Nephron progenitor cell (in vitro differentiated cells): ENCODE data around the gene HAS3.

Experiments
- DNase-seq: peaks from one replicate; pipeline ENCODE4 v3.0.0; 2021
- H3K27ac Mint-ChIP-seq: 2 replicates; pipeline ENCODE4 v1.8.0; 2021; ENCODE audit warnings: mild to moderate bottlenecking, moderate library complexity, mixed read lengths
- H3K27me3 Mint-ChIP-seq: 2 replicates; pipeline ENCODE4 v1.8.0; 2021; ENCODE audit warnings: mild to moderate bottlenecking, low read depth, mixed read lengths; ENCODE audit not compliant: poor library complexity
- H3K36me3 Mint-ChIP-seq: 2 replicates; pipeline ENCODE4 v1.8.0; 2021; ENCODE audit warnings: low read depth, mixed read lengths
- H3K4me1 Mint-ChIP-seq: 2 replicates; pipeline ENCODE4 v1.8.0; 2021; ENCODE audit warnings: mixed read lengths
- H3K4me3 Mint-ChIP-seq: 2 replicates; pipeline ENCODE4 v1.8.0; 2021; ENCODE audit warnings: mild to moderate bottlenecking, moderate library complexity, mixed read lengths
- H3K9me3 Mint-ChIP-seq: 2 replicates; pipeline ENCODE4 v1.8.0; 2021; ENCODE audit warnings: mild to moderate bottlenecking, moderate library complexity, mixed read lengths
- TF ChIP-seq, protein P1 (sequence below): fragments of 200-600 bp; sonication (generic); IDR thresholded peaks from 2 replicates; pipeline ENCODE4 v1.5.0; 2021; ENCODE audit warnings: antibody characterized with exemption

Gene HAS3

DNA sequence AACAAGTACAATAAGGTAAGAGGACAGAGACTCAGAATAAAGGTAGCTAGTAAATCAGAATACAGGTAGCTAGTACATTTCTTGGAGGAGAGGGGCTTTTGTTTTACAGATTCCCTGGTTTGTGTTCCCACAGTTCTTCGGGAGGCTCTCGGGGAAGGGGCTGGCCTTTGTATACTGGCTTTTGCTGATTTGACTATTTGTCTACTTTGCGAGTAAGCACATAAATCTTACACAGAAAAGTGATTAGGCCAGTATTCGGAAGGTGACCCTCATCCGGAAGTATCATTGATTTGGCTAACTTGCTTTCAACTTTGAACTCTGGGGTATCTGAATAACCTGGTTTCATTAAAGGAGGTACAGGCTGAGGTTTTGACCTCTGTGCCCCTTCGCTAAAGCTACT, 60.1 kb downstream of the HAS3 start:
- no peak for DNase-seq
- TF ChIP-seq, protein P1, sequence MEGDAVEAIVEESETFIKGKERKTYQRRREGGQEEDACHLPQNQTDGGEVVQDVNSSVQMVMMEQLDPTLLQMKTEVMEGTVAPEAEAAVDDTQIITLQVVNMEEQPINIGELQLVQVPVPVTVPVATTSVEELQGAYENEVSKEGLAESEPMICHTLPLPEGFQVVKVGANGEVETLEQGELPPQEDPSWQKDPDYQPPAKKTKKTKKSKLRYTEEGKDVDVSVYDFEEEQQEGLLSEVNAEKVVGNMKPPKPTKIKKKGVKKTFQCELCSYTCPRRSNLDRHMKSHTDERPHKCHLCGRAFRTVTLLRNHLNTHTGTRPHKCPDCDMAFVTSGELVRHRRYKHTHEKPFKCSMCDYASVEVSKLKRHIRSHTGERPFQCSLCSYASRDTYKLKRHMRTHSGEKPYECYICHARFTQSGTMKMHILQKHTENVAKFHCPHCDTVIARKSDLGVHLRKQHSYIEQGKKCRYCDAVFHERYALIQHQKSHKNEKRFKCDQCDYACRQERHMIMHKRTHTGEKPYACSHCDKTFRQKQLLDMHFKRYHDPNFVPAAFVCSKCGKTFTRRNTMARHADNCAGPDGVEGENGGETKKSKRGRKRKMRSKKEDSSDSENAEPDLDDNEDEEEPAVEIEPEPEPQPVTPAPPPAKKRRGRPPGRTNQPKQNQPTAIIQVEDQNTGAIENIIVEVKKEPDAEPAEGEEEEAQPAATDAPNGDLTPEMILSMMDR: no peak
- H3K27me3 Mint-ChIP-seq: no peaks in the 10 kb centered on the region
- H3K36me3 Mint-ChIP-seq: peaks cover 73% of the 10 kb centered on the region
- H3K4me1 Mint-ChIP-seq: peaks cover 16% of the 10 kb centered on the region
- no peaks in the 10 kb centered on the region for H3K9me3 Mint-ChIP-seq
- H3K27ac Mint-ChIP-seq: peak overlapping the region; percentile 30
- H3K4me3 Mint-ChIP-seq: no peak overlapping the region

DNA sequence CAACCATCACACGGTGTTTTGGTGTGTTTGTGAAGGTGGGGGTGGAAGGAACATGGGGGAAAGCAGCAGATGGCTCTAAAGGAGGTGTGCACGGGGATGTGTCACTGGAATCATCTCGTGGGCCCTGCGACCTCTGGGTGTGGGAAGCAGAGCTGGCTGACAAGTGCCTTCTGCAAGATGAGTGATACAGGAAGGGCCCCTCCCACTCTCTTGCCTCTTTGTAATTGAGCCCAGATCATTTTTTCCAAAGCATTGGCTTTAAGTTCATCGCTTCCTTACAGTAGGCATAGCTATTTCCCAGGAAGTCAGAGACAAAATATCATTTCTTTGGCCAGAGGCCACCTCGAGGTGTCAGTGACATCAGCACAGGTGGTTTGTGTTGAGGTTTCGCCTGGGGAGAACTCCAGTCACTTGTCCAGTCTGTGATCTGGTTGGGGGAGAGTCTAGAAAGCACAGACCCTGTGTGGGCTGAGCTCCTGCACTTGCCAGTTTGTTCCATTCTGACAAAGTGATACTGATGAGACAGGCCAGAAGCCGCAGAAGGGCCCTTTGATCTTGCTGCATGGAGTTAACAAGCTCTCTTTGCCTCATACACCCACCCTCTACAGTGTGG, 60.9 kb downstream of the HAS3 start:
- TF ChIP-seq, protein P1: no peak
- no peak for DNase-seq
- no peaks in the 10 kb centered on the region for H3K27me3 Mint-ChIP-seq
- peaks cover 71% of the 10 kb centered on the region for H3K36me3 Mint-ChIP-seq
- peaks cover 16% of the 10 kb centered on the region for H3K4me1 Mint-ChIP-seq
- peak overlapping the region; percentile 30 for H3K27ac Mint-ChIP-seq
- H3K9me3 Mint-ChIP-seq: no peaks in the 10 kb centered on the region
- H3K4me3 Mint-ChIP-seq: no peak overlapping the region

DNA sequence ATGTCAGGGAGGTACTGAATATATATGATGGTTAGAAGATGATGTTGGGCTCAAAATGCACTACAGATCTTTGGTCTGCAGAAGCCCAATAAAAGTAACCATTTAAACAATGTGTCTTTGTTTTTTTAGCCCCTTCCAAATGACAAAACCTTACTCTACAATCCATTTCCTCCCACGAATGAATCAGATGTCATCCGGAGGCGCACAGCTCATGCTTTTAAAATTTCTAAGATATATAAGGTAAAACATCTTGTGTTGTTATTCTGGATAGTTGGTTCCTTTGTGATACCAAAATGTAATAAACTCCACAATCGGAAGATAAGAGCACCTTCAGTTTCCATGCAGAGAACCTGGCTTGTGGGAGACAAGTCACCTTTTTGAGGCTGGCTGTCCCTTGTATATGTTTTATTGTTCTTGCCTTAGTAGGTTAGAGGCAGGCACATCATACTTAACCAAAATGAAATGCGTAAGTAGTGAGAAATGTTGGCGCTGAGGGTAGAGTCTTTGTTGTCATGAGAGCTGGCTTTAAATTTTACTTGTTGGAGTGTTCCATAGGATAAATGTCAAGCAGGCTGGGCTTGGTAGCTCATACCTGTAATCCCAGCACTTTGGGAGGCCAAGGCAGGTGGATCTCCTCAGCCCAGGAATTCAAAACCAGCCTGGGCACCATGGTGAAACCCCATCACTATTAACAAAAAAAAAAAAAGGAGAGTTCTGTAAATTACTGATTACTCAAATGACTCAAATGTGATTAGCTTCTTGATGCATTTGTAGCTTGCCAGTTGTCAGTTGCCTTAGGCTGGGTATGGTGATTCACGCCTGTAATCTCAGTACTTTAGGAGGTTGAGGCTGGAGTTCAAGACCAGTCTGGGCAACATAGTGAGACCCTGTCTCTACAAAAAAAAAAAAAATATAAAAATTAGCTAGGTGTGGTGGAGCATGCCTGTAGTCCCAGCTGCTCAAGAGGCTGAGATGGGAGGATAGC, 61.8 kb downstream of the HAS3 start:
- H3K4me1 Mint-ChIP-seq: peaks cover 16% of the 10 kb centered on the region
- H3K27ac Mint-ChIP-seq: peak overlapping the region; percentile 30
- peaks cover 70% of the 10 kb centered on the region for H3K36me3 Mint-ChIP-seq
- no peak for DNase-seq
- H3K27me3 Mint-ChIP-seq: no peaks in the 10 kb centered on the region
- TF ChIP-seq, protein P1: no peak
- no peaks in the 10 kb centered on the region for H3K9me3 Mint-ChIP-seq
- no peak overlapping the region for H3K4me3 Mint-ChIP-seq
